Measurements from ENCODE around the gene JAZF1. TPM values are rescaled to one million over a fixed set of nuclear protein-coding genes. Genes with fewer than 3 reads are reported as not detected.

The JAZF1 gene
- total RNA-seq, 1 experiment from 2014 or later = 9.1 TPM

GRCh38 chr7:27872356-27873275 is 308.0 kb downstream of the JAZF1 start:
- H3K79me2 ChIP-seq (ENCODE audit: insufficient read depth, low read length) = no peaks in the 10 kb centered on the region
- H2BK15ac ChIP-seq (ENCODE audit: low read depth, low read length) = no peak overlapping the region
- H3K23ac ChIP-seq (ENCODE audit: insufficient read length, low read depth, low read length) = no peak overlapping the region
- Mint-ChIP-seq H3K4me3 (no peak overlapping the region), H3K36me3 (ENCODE audit: insufficient read depth in 1 of 3, low read depth in 3 of 3) (no peaks in the 10 kb centered on the region; a peak in 1 of 7 replicates), H3K27ac (0 out of 7 replicates have a peak overlapping the region, but pooled peaks of 1 of the 3 experiments have one; percentile 71), H3K4me1 (peaks cover 30 to 34% of the 10 kb centered on the region in 2 experiments), H3K27me3 (ENCODE audit: low read depth) (no peaks in the 10 kb centered on the region), H3K9me3 (no peaks in the 10 kb centered on the region)
- TF ChIP-seq CTCF (conservative IDR thresholded peaks at IDR 0.05) = no peak
- H3K23me2 ChIP-seq (ENCODE audit: insufficient read length, low read depth, low read length, poor library complexity, severe bottlenecking) = no peaks in the 10 kb centered on the region
- no CpG with 5 or more reads among the region's 17 CpGs for WGBS (ENCODE audit: extremely low coverage, insufficient read length, low lambda C conversion rate)
- no peak overlapping the region for H2BK12ac ChIP-seq (ENCODE audit: insufficient read length, low read depth, low read length)
- H3K4me2 ChIP-seq (ENCODE audit: insufficient read depth, insufficient read length, low read length) = no peak overlapping the region
- H3K4me1 ChIP-seq (ENCODE audit: insufficient read depth, low read length) = 0 out of 2 replicates have a peak, but pooled peaks cover 6% of the 10 kb centered on the region
- no peak overlapping the region for H2AK5ac ChIP-seq (ENCODE audit: insufficient read length, low read length)
- no peak overlapping the region for H3T11ph ChIP-seq (ENCODE audit: low read length)
- DNase-seq = no peak
- H3K56ac ChIP-seq (ENCODE audit: insufficient read length, low read depth, low read length) = no peak overlapping the region
- no peak overlapping the region for H3K14ac ChIP-seq (ENCODE audit: insufficient read depth, low read length)
- H4K5ac ChIP-seq (ENCODE audit: insufficient read length, low read depth, low read length) = no peak overlapping the region
- no peak overlapping the region for H3K18ac ChIP-seq (ENCODE audit: insufficient read length, low read depth, low read length)
- H3K9ac ChIP-seq (ENCODE audit: extremely low read depth, insufficient read length, low read length) = no peak overlapping the region
- H2AFZ ChIP-seq (ENCODE audit: low read length) = no peak overlapping the region
- no peak overlapping the region for H2BK20ac ChIP-seq (ENCODE audit: low read depth, low read length, poor library complexity, severe bottlenecking)
- H3K9me3 ChIP-seq (ENCODE audit: control insufficient read depth, low read depth, low read length) = no peaks in the 10 kb centered on the region
- no peaks in the 10 kb centered on the region for H3K79me1 ChIP-seq (ENCODE audit: insufficient read depth, low read depth, low read length, poor library complexity, severe bottlenecking)
- no peaks in the 10 kb centered on the region for H3K27me3 ChIP-seq (ENCODE audit: insufficient read depth, low read length)
- no peak overlapping the region for H4K8ac ChIP-seq (replicated peaks; ENCODE audit: insufficient read length, low read depth, low read length)
- no peak overlapping the region for H2BK5ac ChIP-seq (ENCODE audit: insufficient read length, low read length)
- no peaks in the 10 kb centered on the region for H4K20me1 ChIP-seq (ENCODE audit: control insufficient read depth, insufficient read depth, insufficient read length)
- no peak overlapping the region for H2BK120ac ChIP-seq (ENCODE audit: low read depth, low read length, poor library complexity, severe bottlenecking)
- no peak overlapping the region for H4K91ac ChIP-seq (ENCODE audit: insufficient read length, low read depth, low read length)
- H3K4ac ChIP-seq (ENCODE audit: low read depth, low read length) = no peak overlapping the region
- no peak overlapping the region for H3K27ac ChIP-seq (ENCODE audit: insufficient read length, low read depth, low read length)
